Measurements from ENCODE around the gene PDE6B.

The PDE6B gene

DNA sequence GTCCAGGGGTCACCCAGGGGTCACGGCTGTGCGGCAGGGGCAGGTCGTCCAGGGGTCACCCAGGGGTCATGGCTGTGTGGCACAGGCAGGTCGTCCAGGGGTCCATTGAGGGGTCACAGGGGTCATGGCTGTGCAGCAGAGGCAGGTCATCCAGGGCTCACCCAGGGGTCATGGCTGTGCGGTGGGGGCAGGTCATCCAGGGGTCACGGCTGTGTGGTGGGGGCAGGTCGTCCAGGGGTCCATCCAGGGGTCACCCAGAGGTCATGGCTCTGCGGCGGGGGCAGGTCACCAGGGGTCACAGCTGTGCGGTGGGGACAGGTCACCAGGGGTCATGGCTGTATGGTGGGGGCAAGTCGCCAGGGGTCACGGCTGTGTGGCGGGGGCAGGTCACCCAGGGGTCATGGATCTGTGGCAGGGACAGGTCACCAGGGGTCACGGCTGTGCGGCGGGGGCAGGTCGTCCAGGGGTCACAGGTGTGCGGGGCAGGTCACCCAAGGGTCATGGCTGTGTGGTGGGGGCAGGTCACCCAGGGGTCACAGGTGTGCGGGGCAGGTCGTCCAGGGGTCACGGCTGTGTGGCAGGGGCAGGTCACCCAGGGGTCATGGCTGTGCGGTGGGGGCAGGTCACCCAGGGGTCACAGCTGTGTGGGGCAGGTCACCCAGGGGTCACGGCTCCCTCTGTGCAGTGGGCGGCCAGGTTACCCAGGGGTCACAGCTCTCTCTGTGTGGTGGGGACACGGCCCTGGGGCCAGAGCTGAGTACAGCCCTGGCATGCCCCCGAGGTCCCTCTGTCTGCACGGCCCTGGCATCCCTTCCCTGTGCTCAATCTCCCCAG lies 32.7 kb downstream of the PDE6B start:
- TF ChIP-seq POLR2AphosphoS5 (IDR thresholded peaks at IDR 0.05; ENCODE audit: low read depth, low read length) (no peak), FOXP2 (optimal IDR thresholded peaks at IDR 0.05; ENCODE audit: borderline replicate concordance, extremely low read depth, extremely low read length, insufficient read depth) (no peak), SIN3A (IDR thresholded peaks at IDR 0.05; ENCODE audit: borderline replicate concordance, insufficient read depth, low read length) (no peak), REST (IDR thresholded peaks at IDR 0.05; ENCODE audit: insufficient read depth in 1 of 2, low read depth in 2 of 2, low read length in 2 of 2) (no peak), TAF1 (IDR thresholded peaks at IDR 0.05; ENCODE audit: borderline replicate concordance, insufficient read depth, low read length) (no peak)

DNA sequence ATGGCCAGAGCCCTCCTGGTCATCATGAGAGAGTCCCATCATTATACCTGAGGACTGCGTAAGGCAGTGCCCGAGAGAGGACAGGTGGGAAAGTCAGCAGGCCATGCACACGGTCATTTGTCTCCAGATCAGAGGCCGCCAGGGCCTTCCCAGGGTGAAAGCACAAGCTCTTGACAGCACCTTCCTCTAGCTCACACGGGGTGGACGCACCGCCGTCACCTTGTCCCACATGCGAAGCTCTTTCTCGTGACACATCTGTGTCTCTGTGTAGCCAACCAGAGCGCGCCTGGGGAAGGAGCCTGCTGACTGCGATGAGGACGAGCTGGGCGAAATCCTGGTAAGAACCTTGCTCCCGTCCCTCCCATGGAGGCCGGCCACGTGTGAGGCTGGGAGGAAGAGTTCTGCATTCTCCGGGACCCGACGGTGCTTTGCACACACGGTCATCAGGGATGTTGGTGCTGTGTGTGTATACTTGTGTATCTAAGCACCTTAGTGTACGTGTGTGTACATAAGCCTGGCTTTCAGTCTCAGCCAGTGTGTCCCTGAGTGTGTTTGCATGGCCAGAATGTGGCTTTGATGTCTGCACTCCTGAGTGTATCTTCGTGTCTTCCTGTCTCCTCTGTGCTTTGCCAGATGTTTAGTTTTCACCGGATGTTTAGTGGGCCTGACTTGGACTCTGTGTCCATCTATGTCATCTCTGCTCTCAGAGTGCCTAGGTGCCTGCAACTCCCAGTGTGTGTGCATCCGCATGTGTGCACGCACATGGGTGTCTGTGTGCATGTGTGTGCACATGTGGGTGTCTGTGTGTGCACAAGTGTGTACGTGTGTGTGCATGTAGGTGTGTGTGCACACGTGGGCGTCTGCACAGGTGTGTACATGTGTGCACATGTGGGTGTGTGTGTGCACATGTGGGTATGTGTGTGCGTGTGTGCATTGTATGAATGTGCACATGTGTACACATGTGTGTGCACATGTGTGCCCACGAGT lies 33.6 kb downstream of the PDE6B start:
- TF ChIP-seq SIN3A (IDR thresholded peaks at IDR 0.05; ENCODE audit: borderline replicate concordance, insufficient read depth, low read length) (no peak), TAF1 (IDR thresholded peaks at IDR 0.05; ENCODE audit: borderline replicate concordance, insufficient read depth, low read length) (no peak)

DNA sequence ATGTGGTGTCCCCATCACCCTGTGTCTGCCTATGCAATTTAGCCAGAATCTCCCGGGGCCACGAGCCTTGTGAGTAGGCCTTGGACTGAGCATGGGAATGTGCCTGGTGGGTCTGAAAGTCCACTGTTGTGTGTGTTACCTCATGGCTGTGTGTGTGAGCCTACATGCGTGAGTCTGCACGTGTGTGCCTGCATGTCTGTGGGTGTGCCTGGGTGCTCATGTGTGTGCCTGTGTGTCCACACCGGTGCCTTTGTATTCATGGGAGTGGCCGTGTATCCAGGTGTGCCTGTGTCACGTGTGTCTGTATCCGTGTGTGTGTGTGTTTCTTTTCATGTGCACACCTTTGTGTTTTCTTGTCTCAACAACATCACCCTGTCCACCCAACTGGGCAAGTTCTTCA lies 34.5 kb downstream of the PDE6B start:
- no peak for TF ChIP-seq REST (IDR thresholded peaks at IDR 0.05; ENCODE audit: insufficient read depth in 1 of 2, low read depth in 2 of 2, low read length in 2 of 2)
- no peak for TF ChIP-seq SIN3A (IDR thresholded peaks at IDR 0.05; ENCODE audit: borderline replicate concordance, insufficient read depth, low read length)
- no peak for TF ChIP-seq FOXP2 (optimal IDR thresholded peaks at IDR 0.05; ENCODE audit: borderline replicate concordance, extremely low read depth, extremely low read length, insufficient read depth)

DNA sequence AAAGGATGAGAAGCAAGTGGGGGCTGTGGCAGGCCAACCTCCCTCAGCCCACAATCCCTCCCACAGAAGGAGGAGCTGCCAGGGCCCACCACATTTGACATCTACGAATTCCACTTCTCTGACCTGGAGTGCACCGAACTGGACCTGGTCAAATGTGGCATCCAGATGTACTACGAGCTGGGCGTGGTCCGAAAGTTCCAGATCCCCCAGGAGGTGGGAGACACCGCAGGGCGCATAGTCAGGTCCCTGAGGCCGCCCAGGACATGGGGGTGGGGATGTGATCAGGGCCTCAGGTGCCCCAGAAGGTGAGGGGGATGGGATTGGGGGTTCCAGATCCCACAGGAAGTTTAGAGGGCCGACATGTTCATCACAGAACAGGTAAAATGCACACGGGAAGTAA lies 35.0 kb downstream of the PDE6B start:
- TF ChIP-seq FOXP2 (optimal IDR thresholded peaks at IDR 0.05; ENCODE audit: borderline replicate concordance, extremely low read depth, extremely low read length, insufficient read depth) (no peak), REST (IDR thresholded peaks at IDR 0.05; ENCODE audit: insufficient read depth in 1 of 2, low read depth in 2 of 2, low read length in 2 of 2) (no peak), TAF1 (IDR thresholded peaks at IDR 0.05; ENCODE audit: borderline replicate concordance, insufficient read depth, low read length) (no peak), SIN3A (IDR thresholded peaks at IDR 0.05; ENCODE audit: borderline replicate concordance, insufficient read depth, low read length) (no peak), POLR2AphosphoS5 (IDR thresholded peaks at IDR 0.05; ENCODE audit: low read depth, low read length) (no peak)

DNA sequence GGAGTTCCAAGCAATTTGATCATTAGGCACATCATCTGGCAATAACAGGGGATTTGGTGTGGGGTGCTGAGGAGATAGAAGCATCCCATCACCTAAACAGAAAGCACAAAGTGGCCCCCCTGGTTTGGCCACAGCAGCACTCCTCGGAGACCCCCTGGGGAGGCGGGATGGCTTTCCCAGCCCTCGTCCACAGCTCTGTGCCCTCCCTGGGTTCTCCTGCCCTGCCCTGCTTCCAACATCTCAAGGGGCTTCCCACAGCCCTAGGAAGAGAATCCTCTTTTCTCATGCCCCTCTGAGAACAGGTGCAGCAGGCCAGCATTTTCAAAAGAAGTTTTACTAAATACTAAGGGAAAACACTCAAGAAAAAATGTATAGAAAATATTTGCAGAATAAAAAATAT lies 35.9 kb downstream of the PDE6B start:
- TF ChIP-seq TAF1 (IDR thresholded peaks at IDR 0.05; ENCODE audit: borderline replicate concordance, insufficient read depth, low read length) = no peak
- no peak for TF ChIP-seq POLR2AphosphoS5 (IDR thresholded peaks at IDR 0.05; ENCODE audit: low read depth, low read length)
- no peak for TF ChIP-seq REST (IDR thresholded peaks at IDR 0.05; ENCODE audit: insufficient read depth in 1 of 2, low read depth in 2 of 2, low read length in 2 of 2)
- TF ChIP-seq FOXP2 (optimal IDR thresholded peaks at IDR 0.05; ENCODE audit: borderline replicate concordance, extremely low read depth, extremely low read length, insufficient read depth) = no peak
- no peak for TF ChIP-seq SIN3A (IDR thresholded peaks at IDR 0.05; ENCODE audit: borderline replicate concordance, insufficient read depth, low read length)
